ENCODE measurements around the gene SCARB2. TPM values are rescaled to one million over a fixed set of nuclear protein-coding genes. Genes with fewer than 3 reads are reported as not detected.

SCARB2 gene
- total and polyA plus RNA-seq, 7 donors: 58.5 to 199 (median 109) TPM

DNA sequence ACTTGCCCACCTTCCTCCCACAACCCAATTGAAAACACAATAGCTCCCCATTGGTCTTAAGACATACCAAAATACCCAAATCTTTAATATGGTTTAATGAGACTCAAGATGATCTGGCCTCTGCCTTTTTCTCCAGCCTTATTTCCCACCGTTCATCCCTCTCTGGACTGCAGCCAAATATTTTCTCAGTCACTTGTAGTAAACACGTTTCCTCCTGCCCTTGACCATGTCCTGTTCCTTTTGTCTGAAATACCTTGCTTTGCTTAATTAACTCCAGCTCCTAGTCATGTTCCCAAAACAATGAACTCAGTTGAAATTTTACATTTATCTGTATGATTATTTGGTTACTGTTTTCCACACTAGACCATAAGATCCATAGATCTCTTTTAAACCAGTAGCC, 57.0 kb downstream of the SCARB2 start:
- 2 to 5% (median 4%) methylated on average over 2 of the region's 2 CpGs for WGBS, 3 donors
- Histone ChIP-seq H3K27me3 (ENCODE audit: insufficient read depth in 3 of 3, low read length in 2 of 3) (no peaks in the 10 kb centered on the region), H3K4me3 (no peak overlapping the region), H3K4me1 (no peaks in the 10 kb centered on the region), H3K36me3 (ENCODE audit: insufficient read depth in 1 of 2, low read depth in 1 of 2) (peaks cover 4 to 39% of the 10 kb centered on the region in 2 donors), H3K9me3 (no peaks in the 10 kb centered on the region), H3K27ac (no peak overlapping the region)
- DNase-seq (no peak), ATAC-seq (peak in 3 of 4 donors; percentile 16 to 35 (median 27))
- no peak for TF ChIP-seq CTCF (IDR thresholded peaks at IDR 0.05)
- intact Hi-C loops (cut with DNase I): no loop called here

DNA sequence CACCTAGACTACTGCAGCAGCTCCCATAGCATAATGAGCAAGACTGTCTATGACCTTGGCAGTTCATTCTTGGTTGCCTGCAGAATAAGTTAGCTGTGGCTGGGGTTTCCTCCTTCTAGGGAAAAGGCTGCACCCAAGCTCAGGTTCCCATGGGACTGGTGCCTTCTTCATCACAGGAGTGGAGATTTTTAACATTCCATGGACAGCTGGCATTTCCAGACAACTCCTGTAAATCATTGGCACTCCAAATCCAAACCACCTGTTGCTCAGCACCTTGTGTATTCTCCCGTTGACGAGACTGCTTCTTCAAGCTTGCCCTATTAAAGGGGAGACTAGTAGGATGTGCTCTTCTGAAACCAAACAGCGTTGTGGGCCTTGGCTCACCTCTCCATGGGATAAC, 57.6 kb downstream of the SCARB2 start:
- H3K27me3 ChIP-seq (ENCODE audit: insufficient read depth in 3 of 3, low read length in 2 of 3): no peaks in the 10 kb centered on the region
- ATAC-seq: peak; percentile 32 to 62 (median 44)
- intact Hi-C loops (cut with DNase I): no loop called here
- H3K27ac ChIP-seq: no peak overlapping the region
- peaks cover 0 to 33% of the 10 kb centered on the region in 2 donors for H3K36me3 ChIP-seq (ENCODE audit: insufficient read depth in 1 of 2, low read depth in 1 of 2)
- H3K9me3 ChIP-seq: no peaks in the 10 kb centered on the region
- TF ChIP-seq CTCF (IDR thresholded peaks at IDR 0.05): no peak
- no peak for DNase-seq
- H3K4me1 ChIP-seq: no peaks in the 10 kb centered on the region
- H3K4me3 ChIP-seq: no peak overlapping the region
- WGBS, 3 donors: 44 to 47% (median 44%) methylated on average over 3 of the region's 3 CpGs

GRCh38 chr4:76153356-76153755, 60.3 kb downstream of the SCARB2 start:
- intact Hi-C loops (cut with DNase I): no loop called here
- 83 to 89% (median 89%) methylated on average over 2 of the region's 2 CpGs for WGBS, 3 donors

DNA sequence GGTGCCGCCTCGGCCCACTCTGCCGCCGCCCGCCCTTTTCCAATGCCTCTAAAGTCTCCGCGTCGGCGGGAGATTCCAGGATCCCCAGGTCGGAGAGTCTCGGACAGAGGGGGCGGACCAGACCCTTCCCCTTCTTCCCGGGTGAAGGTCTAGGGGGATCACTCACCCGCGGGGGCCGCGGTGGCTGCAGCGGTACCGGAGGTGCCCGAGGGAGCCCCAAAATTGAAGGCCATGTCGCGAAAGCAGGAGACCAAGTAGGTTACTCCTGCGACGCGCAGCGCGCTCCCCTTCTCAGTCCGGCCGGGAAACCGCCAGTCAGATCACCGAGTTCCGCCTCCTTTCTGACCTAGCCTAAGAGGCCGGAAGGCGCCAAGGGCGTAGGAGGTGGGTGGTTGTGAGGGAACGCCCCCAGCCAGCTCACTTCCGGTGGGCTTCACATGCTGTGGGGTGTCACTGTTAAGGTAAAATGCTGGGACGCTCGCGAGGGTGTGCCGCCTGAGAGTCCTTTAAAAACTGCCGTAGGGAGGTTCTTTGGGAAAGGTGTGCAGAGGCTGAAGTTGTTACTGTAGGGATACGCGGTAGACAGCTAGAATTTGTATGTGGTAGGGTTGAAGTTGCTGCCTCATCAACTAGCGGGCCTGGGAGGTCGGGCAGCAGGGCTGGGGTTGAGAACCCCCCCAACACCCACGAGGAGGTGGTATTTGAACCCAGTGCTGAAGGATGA, 65.3 kb downstream of the SCARB2 start, which contains the start of gene NUP54:
NUP54 (minus strand) TSS at position 256 of the 724 bp plus-strand sequence; CDS start at position 233, 23 bp downstream.
- DNase-seq (peak; percentile 93 to 97), ATAC-seq (peak; percentile 99)
- H3K27ac ChIP-seq: peak within 1 kb of the TSS; percentile 91
- no peaks in the 10 kb centered on the region for H3K9me3 ChIP-seq
- TF ChIP-seq CTCF (IDR thresholded peaks at IDR 0.05): no peak
- H3K27me3 ChIP-seq (ENCODE audit: insufficient read depth in 3 of 3, low read length in 2 of 3): no peaks in the 10 kb centered on the region
- 0% methylated on average over 41 to 47 of the region's 47 CpGs for WGBS, 3 donors
- intact Hi-C loops (cut with DNase I): loop anchor here (2.0 to 5.0 kb wide), 2 partner anchors 64 to 158 kb away; partner anchors contain the start of genes SCARB2 (in 1 of the 2) and SDAD1 (in 1 of the 2)
- H3K4me1 ChIP-seq: peaks cover 24% of the 10 kb centered on the region
- peaks cover 0 to 13% of the 10 kb centered on the region in 2 donors for H3K36me3 ChIP-seq (ENCODE audit: insufficient read depth in 1 of 2, low read depth in 1 of 2)
- H3K4me3 ChIP-seq: peak within 1 kb of the TSS; percentile 89

More at GRCh38 chr4:76153356-76153755, 60.3 kb downstream of the SCARB2 start:
- no peak for TF ChIP-seq CTCF (IDR thresholded peaks at IDR 0.05)
- ATAC-seq (no peak), DNase-seq (no peak)
- peaks cover 0 to 6% of the 10 kb centered on the region in 2 donors for H3K36me3 ChIP-seq (ENCODE audit: insufficient read depth in 1 of 2, low read depth in 1 of 2)
- no peaks in the 10 kb centered on the region for H3K9me3 ChIP-seq
- no peak overlapping the region for H3K27ac ChIP-seq
- H3K4me3 ChIP-seq: no peak overlapping the region
- peaks cover 6% of the 10 kb centered on the region for H3K4me1 ChIP-seq
- H3K27me3 ChIP-seq (ENCODE audit: insufficient read depth in 3 of 3, low read length in 2 of 3): no peaks in the 10 kb centered on the region
